ENCODE data around the gene OR2V1. TPM values are rescaled to one million over a fixed set of nuclear protein-coding genes. Genes with fewer than 3 reads are reported as not detected.
"Not testable (repeated sequence)": the region's sequence is repeated elsewhere in the genome, so short reads cannot be mapped to it uniquely, and the experiment has no call there.

Gene OR2V1
- total RNA-seq, 1 experiment from 2014 or later: not detected

DNA sequence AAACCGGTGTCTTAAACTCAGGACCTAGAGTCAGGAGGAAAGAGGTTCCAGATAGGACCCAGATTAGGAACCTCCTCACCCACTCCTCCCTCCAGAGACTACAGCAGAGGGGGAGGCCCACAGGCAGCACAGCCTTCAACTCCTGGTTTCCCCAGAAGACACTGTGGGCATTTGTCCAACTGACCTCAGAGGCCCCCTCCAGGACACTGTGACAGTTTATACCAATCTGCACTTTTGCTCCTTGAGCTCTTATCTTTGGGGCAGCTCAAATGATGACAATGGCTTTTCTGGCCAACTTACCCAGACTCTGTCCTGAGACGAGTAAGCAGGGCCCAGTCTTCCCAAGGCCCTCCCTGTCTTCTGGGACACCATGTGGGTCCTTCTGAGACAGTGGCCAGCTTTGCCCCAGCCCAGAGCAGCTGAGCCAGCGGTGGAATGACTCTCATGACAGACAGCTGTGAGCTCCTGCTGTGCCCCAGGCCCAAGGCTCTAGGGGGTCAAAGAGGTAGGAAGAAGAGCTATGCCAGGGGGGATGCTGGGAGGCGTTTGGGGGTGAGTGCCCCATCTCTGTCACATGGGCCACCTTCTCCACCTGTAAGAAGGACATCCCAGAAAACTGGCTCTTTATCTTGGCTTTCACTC is 30.7 kb upstream of the OR2V1 start:
- no peak for DNase-seq (ENCODE audit: low read depth, low spot score)
- in situ Hi-C loops (cut with HindIII; ENCODE audit: low pct_unique_long_range_greater_than_20kb, low sequenced_read_pairs): no loop called here

DNA sequence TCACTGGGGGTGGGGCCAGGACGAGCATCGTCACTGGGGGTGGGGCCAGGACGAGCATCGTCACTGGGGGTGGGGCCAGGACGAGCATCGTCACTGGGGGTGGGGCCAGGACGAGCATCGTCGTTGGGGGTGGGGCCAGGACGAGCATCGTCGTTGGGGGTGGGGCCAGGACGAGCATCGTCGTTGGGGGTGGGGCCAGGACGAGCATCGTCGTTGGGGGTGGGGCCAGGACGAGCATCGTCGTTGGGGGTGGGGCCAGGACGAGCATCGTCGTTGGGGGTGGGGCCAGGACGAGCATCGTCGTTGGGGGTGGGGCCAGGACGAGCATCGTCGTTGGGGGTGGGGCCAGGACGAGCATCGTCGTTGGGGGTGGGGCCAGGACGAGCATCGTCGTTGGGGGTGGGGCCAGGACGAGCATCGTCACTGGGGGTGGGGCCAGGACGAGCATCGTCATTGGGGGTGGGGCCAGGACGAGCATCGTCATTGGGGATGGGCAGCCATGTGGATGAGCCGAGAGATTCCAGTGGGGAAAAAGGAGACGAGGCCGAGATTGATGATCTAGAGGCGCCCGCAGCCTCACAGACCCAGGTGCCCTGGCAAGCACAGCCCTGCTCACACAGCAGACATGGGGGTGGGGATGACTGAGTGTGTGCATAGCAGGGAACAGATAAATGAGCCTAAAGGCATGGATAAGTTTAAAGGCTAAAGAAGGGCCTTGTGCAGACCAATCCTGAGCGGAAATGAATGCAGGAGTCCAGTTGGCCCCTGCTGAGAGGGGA is 30.0 kb upstream of the OR2V1 start:
- in situ Hi-C loops (cut with HindIII; ENCODE audit: low pct_unique_long_range_greater_than_20kb, low sequenced_read_pairs): not testable (repeated sequence)
- DNase-seq (ENCODE audit: low read depth, low spot score): peak; percentile 59

- in situ Hi-C loops (cut with HindIII; ENCODE audit: low pct_unique_long_range_greater_than_20kb, low sequenced_read_pairs): no loop called here
- peak; percentile 21 for DNase-seq (ENCODE audit: low read depth, low spot score)
These were observed 29.3 kb upstream of the OR2V1 start for GRCh38 chr5:181160152-181160754.

DNA sequence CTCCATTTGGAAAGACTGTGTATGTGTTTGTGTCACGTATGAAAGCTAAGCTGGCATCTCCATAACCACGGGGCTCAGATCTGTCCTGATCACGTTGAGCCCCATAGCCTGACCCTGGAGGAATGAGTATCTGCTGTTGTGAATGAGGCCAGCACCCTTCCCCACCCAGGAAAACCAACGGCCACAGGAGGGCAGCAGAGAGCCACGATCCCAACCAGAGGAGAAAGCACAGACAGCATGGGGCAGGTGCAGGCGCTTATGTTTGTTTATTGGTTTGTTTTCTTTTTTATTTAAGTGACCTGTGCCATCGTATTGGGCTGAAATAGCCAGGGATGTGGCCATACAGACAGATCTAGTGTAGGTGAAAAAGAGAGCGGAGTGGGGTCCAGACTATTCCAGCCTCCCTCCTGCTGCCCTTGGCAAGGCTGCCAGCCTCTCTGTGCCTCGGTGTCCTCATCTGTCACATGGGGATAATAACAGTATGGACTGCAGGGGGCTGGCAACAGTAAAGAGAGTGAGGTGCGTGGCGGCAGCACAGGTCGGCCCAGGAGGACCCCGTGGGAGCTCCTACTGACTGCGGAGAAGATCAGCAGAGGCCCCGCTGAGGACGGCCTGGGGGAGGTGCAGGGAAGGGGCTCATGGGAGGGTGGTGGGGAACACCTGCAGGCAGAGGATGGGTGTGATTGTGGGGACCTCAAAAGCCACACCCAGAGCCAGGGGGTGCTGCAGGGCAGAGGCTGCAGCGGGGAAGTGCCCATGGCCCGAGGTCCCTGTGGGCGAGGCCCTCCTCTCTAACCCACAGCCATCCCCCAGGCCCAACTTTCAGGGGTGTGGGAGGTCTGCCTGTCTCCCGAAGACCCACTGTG is 28.6 kb upstream of the OR2V1 start:
- in situ Hi-C loops (cut with HindIII; ENCODE audit: low pct_unique_long_range_greater_than_20kb, low sequenced_read_pairs): no loop called here
- DNase-seq (ENCODE audit: low read depth, low spot score): peak; percentile 89

DNA sequence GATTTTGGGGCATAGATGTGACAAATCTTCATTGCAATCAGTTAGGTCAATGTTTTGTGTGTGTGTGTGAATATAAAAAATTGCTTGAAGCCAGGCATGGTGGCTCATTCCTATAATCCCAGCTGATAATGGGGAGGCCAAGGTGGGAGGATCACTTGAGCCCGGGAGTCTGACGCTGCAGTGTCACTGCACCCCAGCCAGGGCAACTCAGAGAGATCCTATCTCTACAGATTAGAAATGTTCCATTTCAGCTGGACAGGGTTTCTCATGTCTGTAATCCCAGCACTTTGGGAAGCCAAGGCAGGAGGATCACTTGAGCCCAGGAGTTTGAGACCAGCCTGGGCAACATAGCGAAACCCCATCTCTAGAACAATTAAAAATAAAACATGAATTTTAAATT is 27.9 kb upstream of the OR2V1 start:
- in situ Hi-C loops (cut with HindIII; ENCODE audit: low pct_unique_long_range_greater_than_20kb, low sequenced_read_pairs): no loop called here

GRCh38 chr5:181156758-181157157 is 25.8 kb upstream of the OR2V1 start:
- in situ Hi-C loops (cut with HindIII; ENCODE audit: low pct_unique_long_range_greater_than_20kb, low sequenced_read_pairs): no loop called here
- DNase-seq (ENCODE audit: low read depth, low spot score): no peak

More for the DNA sequence above, 27.9 kb upstream of the OR2V1 start:
- DNase-seq (ENCODE audit: low read depth, low spot score): no peak

DNA sequence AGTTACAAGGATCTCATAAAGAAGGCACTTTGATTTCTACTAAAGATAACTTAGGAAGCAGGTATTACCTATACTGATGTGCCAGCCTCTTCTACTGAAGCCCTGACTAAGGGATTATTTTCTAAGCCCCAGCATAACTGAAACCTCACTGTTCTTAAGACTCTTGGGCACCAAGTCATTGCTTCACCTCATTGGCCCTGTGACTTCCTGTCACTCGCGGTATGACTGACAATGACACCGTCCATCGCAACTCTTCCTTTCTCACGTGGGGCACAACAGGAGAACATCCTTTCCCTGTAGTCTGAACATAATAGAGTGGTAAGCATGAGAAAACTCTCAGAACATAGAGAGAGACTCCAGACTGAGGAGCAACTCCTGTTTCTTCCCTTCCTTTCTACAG is 22.8 kb upstream of the OR2V1 start:
- in situ Hi-C loops (cut with HindIII; ENCODE audit: low pct_unique_long_range_greater_than_20kb, low sequenced_read_pairs): no loop called here
- no peak for DNase-seq (ENCODE audit: low read depth, low spot score)

DNA sequence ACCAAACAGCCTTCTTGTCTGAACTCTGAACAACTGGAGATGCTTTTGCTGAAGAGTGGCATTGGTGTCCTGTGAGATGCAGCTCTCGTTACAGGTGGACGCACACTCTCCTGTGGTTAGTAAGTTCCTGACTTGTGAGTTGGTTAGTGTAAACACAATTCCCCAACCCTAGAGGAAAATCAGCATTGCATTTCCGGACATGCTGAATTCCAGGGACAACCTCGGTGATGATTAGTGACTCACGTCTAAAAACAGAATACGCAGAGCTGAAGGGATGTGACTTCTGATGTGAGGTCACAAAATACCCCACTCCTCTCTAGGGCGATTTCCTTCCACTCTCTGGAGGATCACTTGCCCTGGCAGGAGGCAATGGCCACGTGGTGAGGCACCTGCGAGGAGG is 21.4 kb upstream of the OR2V1 start:
- in situ Hi-C loops (cut with HindIII; ENCODE audit: low pct_unique_long_range_greater_than_20kb, low sequenced_read_pairs): no loop called here
- no peak for DNase-seq (ENCODE audit: low read depth, low spot score)

DNA sequence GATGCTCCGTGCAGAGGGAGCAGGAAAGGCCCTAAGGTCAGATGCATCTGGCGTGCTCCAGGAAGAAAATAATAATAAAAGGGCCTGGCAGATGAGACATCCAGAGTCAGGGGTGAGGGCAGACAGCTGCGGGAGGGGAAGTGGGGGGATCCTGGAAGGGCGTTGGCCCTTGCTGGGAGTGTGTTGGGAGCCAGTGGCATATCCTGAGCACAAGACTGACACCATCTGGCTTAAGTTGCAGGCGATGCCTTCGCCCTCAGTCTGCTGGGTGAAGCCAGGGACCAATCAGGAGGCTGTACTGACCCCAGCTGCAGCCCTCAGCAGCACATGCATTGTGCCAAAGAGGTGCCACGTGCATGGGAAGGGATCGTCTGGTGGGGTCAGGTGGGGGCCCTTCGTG is 20.2 kb upstream of the OR2V1 start:
- in situ Hi-C loops (cut with HindIII; ENCODE audit: low pct_unique_long_range_greater_than_20kb, low sequenced_read_pairs): no loop called here
- DNase-seq (ENCODE audit: low read depth, low spot score): peak; percentile 56

DNA sequence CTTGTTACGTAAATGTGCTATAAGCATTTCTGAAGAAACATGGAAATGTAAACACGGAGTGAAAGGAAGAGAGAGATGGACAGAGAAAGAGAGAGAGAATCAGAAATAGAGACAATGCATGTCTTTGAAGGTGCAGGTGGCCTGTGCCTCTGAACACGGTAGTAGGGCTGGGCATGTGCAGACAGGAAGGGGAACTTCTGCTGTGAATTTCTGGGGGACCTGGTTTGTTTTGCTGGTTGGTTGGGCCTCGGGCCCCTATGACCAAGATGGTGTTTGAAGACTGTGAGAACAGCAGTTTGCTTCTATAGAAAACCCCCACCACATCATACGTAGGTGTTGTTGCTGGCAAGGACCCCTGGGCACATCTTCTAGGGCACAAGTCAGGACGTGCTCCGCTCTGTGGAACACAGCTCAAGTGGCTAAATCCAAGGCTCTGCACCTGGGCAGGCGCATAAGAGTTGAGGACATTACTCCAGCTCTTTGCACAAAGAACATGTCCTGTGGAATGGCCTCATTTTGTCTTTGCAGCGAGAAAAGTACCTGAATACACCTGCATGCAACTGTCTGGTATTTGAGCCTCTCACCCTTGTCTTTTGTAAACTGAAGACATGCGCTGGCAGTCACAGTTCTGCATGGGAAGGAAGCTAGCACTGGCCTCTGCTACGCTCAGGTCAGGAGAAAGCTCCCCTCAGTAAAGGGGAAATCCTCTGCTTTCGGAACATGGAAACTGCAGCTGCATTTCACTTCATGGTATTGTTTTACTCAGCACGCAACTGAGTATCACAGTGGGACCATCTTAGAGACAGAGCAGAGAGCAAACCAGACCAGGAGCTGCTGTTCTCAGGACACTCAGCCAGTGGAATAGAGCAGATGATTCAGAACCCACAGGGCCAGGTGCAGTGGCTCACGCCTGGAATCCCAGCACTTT is 19.1 kb upstream of the OR2V1 start:
- in situ Hi-C loops (cut with HindIII; ENCODE audit: low pct_unique_long_range_greater_than_20kb, low sequenced_read_pairs): no loop called here

GRCh38 chr5:181149355-181149754 is 18.4 kb upstream of the OR2V1 start:
- DNase-seq (ENCODE audit: low read depth, low spot score): no peak
- in situ Hi-C loops (cut with HindIII; ENCODE audit: low pct_unique_long_range_greater_than_20kb, low sequenced_read_pairs): no loop called here

More for the DNA sequence above, 19.1 kb upstream of the OR2V1 start:
- no peak for DNase-seq (ENCODE audit: low read depth, low spot score)

DNA sequence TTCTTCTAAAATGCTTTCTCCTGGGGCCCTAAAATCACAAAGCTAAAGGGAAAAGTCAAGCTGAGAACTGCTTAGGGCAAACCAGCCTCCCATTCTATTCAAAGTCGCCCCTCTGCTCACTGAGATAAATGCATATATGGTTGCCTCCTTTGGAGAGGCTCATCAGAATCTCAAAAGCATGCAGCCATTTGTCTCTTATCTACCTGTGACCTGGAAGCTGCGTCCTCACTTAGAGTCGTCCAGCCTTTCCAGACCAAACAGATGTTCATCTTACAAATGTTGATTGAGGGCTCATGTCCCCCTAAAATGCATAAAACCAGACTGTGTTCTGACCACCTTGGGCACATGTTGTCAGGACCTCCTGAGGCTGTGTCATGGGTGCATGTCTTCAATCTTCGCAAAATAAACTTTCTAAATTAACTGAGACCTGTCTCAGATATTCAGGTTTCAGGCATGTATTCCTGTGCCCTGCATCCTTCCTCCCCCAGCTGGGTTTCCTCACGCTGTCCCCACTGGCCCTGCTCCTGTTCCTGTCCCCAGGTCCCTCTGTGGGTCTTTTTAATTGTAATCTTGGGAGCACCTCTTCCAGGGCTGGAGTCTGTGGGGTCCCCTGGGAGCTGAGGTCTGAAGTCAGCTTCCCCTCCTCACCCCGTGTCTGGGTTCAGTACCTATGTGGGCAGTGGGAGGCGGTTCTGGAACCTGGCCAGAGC is 16.1 kb upstream of the OR2V1 start, which contains the start of gene OR2V2:
OR2V2 (plus strand) TSS at position 660 of the 710 bp plus-strand sequence. CDS start 7,357 bp downstream, outside the sequence.
- in situ Hi-C loops (cut with HindIII; ENCODE audit: low pct_unique_long_range_greater_than_20kb, low sequenced_read_pairs); DNase-seq (ENCODE audit: low read depth, low spot score): not testable (repeated sequence)

DNA sequence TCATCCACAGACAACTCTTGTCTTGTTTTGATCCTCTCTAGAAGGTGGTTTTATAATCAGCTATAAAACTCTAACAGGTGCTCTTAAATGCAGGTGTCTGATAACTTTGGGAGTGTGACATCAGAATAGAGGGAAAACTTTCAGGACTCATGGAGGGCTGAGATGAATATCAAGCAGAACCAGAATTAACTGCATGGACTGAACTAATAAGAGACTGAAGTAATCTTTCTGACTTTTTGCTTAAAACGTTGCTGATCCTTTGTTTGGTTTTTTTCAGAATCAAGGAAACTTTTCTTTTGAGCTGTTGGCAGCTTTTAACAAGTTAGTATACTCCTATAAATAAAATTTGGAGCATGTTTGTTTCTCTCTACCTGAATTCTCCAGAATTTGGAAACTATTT is 14.2 kb upstream of the OR2V1 start:
- no peak for DNase-seq (ENCODE audit: low read depth, low spot score)
- in situ Hi-C loops (cut with HindIII; ENCODE audit: low pct_unique_long_range_greater_than_20kb, low sequenced_read_pairs): no loop called here

DNA sequence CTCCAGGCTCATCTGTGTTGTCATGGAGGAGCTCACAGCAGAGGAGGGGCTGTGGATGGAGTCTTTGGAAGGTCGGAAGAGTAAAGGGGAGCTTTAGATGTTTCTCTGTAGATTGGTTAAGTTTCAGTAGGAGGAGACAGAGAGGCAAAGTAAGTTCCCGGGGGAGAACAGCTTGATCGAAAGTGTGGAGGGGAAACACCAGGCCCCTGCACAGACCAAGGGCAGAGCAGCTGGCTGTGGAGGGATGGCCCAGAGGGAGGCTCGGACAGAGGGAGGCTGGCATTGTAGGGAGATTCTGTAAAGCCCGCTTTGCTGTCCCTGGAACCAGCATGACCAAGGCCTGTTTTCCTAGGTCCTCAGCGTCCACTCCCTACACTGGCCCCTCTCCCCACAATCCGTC is 11.1 kb upstream of the OR2V1 start:
- in situ Hi-C loops (cut with HindIII; ENCODE audit: low pct_unique_long_range_greater_than_20kb, low sequenced_read_pairs): no loop called here
- DNase-seq (ENCODE audit: low read depth, low spot score): no peak

- DNase-seq (ENCODE audit: low read depth, low spot score): no peak
These were observed 9.8 kb upstream of the OR2V1 start for GRCh38 chr5:181140766-181141165.

GRCh38 chr5:181138258-181138657 is 7.3 kb upstream of the OR2V1 start:
- no peak for DNase-seq (ENCODE audit: low read depth, low spot score)
- in situ Hi-C loops (cut with HindIII; ENCODE audit: low pct_unique_long_range_greater_than_20kb, low sequenced_read_pairs): no loop called here

More at GRCh38 chr5:181140766-181141165, 9.8 kb upstream of the OR2V1 start:
- in situ Hi-C loops (cut with HindIII; ENCODE audit: low pct_unique_long_range_greater_than_20kb, low sequenced_read_pairs): no loop called here

Data from SK-MEL-5 (cell line).